Mesenchymal stem cell (in vitro differentiated cells and primary cell): ENCODE results near the gene GAL3ST3.

Source experiments
- DNase-seq: peaks from one replicate; pipeline ENCODE4 v3.0.0-alpha.2; 2013
- H2AFZ ChIP-seq: one replicate; pipeline ENCODE4 v1.6.1; 2013; ENCODE audit warnings: low read depth, mild to moderate bottlenecking, control low read depth, inconsistent platforms, low read length, moderate library complexity
- H2AK5ac ChIP-seq: 2 replicates; pipeline ENCODE4 v1.6.1; 2013; ENCODE audit warnings: low read length, moderate library complexity, mild to moderate bottlenecking, inconsistent platforms; ENCODE audit not compliant: severe bottlenecking
- H2BK120ac ChIP-seq: one replicate; pipeline ENCODE4 v1.6.1; 2013; ENCODE audit warnings: low read depth, mild to moderate bottlenecking, inconsistent platforms, low read length, moderate library complexity
- H2BK12ac ChIP-seq, 2 experiments: one replicate each; pipeline ENCODE4 v1.6.1; 2013; ENCODE audit warnings: inconsistent platforms in 2 of 2, low read length in 2 of 2, mild to moderate bottlenecking in 2 of 2, moderate library complexity in 2 of 2, control low read depth in 1 of 2
- H2BK15ac ChIP-seq: one replicate; pipeline ENCODE4 v1.6.1; 2013; ENCODE audit warnings: mild to moderate bottlenecking, low read depth, inconsistent platforms; ENCODE audit not compliant: poor library complexity, severe bottlenecking
- H2BK5ac ChIP-seq: 2 replicates; pipeline ENCODE4 v1.6.1; 2013; ENCODE audit warnings: low read depth, mild to moderate bottlenecking, low read length, control low read depth, inconsistent platforms; ENCODE audit not compliant: poor library complexity, severe bottlenecking
- H3K14ac ChIP-seq, 2 experiments: one replicate each; pipeline ENCODE4 v1.6.1; 2013; ENCODE audit warnings: inconsistent platforms in 2 of 2, low read length in 2 of 2, control low read depth in 1 of 2, mild to moderate bottlenecking in 1 of 2, moderate library complexity in 1 of 2
- H3K18ac ChIP-seq, 2 experiments: one replicate each; pipeline ENCODE4 v1.6.1; 2013; ENCODE audit warnings: inconsistent platforms in 2 of 2, low read length in 2 of 2, control low read depth in 1 of 2, low read depth in 1 of 2, mild to moderate bottlenecking in 1 of 2
- H3K23ac ChIP-seq, 2 experiments: one replicate each; pipeline ENCODE4 v1.6.1; 2013; ENCODE audit warnings: inconsistent platforms in 2 of 2, low read length in 2 of 2, mild to moderate bottlenecking in 2 of 2, moderate library complexity in 2 of 2, control low read depth in 1 of 2
- H3K27ac ChIP-seq: 2 replicates; pipeline ENCODE4 v1.5.1; 2013; ENCODE audit warnings: mild to moderate bottlenecking, moderate library complexity, low read length, control low read depth, inconsistent platforms; ENCODE audit not compliant: poor library complexity, severe bottlenecking
- H3K27me3 ChIP-seq, 2 experiments: 2 replicates each; pipeline versions ENCODE4 v1.6.1 to v1.7.0; 2013; ENCODE audit warnings: low read length in 2 of 2, mild to moderate bottlenecking in 2 of 2, moderate library complexity in 2 of 2, control low read depth in 1 of 2, inconsistent platforms in 1 of 2; ENCODE audit not compliant: control insufficient read depth in 1 of 2, insufficient read depth in 1 of 2
- H3K36me3 ChIP-seq, 2 experiments: 2 replicates each; pipeline versions ENCODE4 v1.6.1 to v1.7.0; 2013; ENCODE audit warnings: low read length in 2 of 2, control low read depth in 1 of 2, inconsistent platforms in 1 of 2, low read depth in 1 of 2, mild to moderate bottlenecking in 1 of 2; ENCODE audit not compliant: insufficient read depth in 2 of 2, control insufficient read depth in 1 of 2
- H3K4ac ChIP-seq, 2 experiments: one replicate each; pipeline ENCODE4 v1.6.1; 2013; ENCODE audit warnings: inconsistent platforms in 2 of 2, low read length in 2 of 2, mild to moderate bottlenecking in 2 of 2, moderate library complexity in 2 of 2, control low read depth in 1 of 2, low read depth in 1 of 2
- H3K4me1 ChIP-seq: 2 replicates; pipeline ENCODE4 v1.6.1; 2013; ENCODE audit warnings: low read depth, low read length, control low read depth; ENCODE audit not compliant: control insufficient read depth, insufficient read depth
- H3K4me2 ChIP-seq: 2 replicates; pipeline ENCODE4 v1.6.1; 2013; ENCODE audit warnings: low read length, mild to moderate bottlenecking, inconsistent platforms; ENCODE audit not compliant: poor library complexity, severe bottlenecking
- H3K4me3 ChIP-seq, 2 experiments: 2 replicates each; pipeline versions ENCODE4 v1.5.1 to v1.7.0; 2013; ENCODE audit warnings: low read length in 2 of 2, mild to moderate bottlenecking in 2 of 2, control low read depth in 1 of 2, low read depth in 1 of 2; ENCODE audit not compliant: insufficient read depth in 1 of 2
- H3K79me1 ChIP-seq: replicated peaks from 2 replicates; pipeline ENCODE4 v1.6.1; 2013; ENCODE audit warnings: mild to moderate bottlenecking, control low read depth, low read length, inconsistent platforms; ENCODE audit not compliant: poor library complexity, severe bottlenecking
- H3K9ac ChIP-seq: 2 replicates; pipeline ENCODE4 v1.7.0; 2013; ENCODE audit warnings: mild to moderate bottlenecking, low read length, moderate library complexity
- H3K9me3 ChIP-seq: 2 replicates; pipeline ENCODE4 v1.7.0; 2013; ENCODE audit warnings: mild to moderate bottlenecking, low read length; ENCODE audit not compliant: control insufficient read depth
- H4K8ac ChIP-seq: one replicate; pipeline ENCODE4 v1.6.1; 2013; ENCODE audit warnings: inconsistent platforms, mild to moderate bottlenecking, low read length, moderate library complexity
- H4K91ac ChIP-seq: one replicate; pipeline ENCODE4 v1.6.1; 2013; ENCODE audit warnings: mild to moderate bottlenecking, low read length, inconsistent platforms
- WGBS: methylation state at CpG from one replicate; pipeline ENCODE4 v1.1.7; 2013; ENCODE audit warnings: mixed read lengths; 5-methylcytosine and 5-hydroxymethylcytosine counted together

The GAL3ST3 gene

GRCh38 chr11:66072081-66072480, 23.1 kb upstream of the GAL3ST3 start:
- DNase-seq: no peak

GRCh38 chr11:66071381-66071801, 22.4 kb upstream of the GAL3ST3 start:
- Histone ChIP-seq H3K4me3 (peak overlapping the region in 1 of 2 experiments; percentile 79), H2BK5ac (no peak overlapping the region)

More at GRCh38 chr11:66072081-66072480, 23.1 kb upstream of the GAL3ST3 start:
- no peak overlapping the region for H4K91ac ChIP-seq
- no peak overlapping the region for H2AK5ac ChIP-seq
- H3K27me3 ChIP-seq: no peaks in the 10 kb centered on the region
- peaks cover 40 to 46% of the 10 kb centered on the region in 2 experiments for H3K36me3 ChIP-seq
- H2BK120ac ChIP-seq: no peak overlapping the region
- H3K4ac ChIP-seq: no peak overlapping the region
- no peak overlapping the region for H3K23ac ChIP-seq
- H3K4me2 ChIP-seq: no peak overlapping the region
- H3K9me3 ChIP-seq: no peaks in the 10 kb centered on the region
- H4K8ac ChIP-seq: no peak overlapping the region
- no peak overlapping the region for H2BK15ac ChIP-seq
- no peak overlapping the region for H2AFZ ChIP-seq
- H3K4me3 ChIP-seq: peak overlapping the region in 1 of 2 experiments; percentile 79
- H3K9ac ChIP-seq: peak overlapping the region; percentile 78
- H3K27ac ChIP-seq: no peak overlapping the region
- H3K14ac ChIP-seq: no peak overlapping the region
- H3K79me1 ChIP-seq: peaks cover 7% of the 10 kb centered on the region
- peaks cover 13% of the 10 kb centered on the region for H3K4me1 ChIP-seq
- H3K18ac ChIP-seq: no peak overlapping the region
- 100% methylated on average over 2 of the region's 3 CpGs for WGBS
- H2BK5ac ChIP-seq: no peak overlapping the region
- H2BK12ac ChIP-seq: no peak overlapping the region

DNA sequence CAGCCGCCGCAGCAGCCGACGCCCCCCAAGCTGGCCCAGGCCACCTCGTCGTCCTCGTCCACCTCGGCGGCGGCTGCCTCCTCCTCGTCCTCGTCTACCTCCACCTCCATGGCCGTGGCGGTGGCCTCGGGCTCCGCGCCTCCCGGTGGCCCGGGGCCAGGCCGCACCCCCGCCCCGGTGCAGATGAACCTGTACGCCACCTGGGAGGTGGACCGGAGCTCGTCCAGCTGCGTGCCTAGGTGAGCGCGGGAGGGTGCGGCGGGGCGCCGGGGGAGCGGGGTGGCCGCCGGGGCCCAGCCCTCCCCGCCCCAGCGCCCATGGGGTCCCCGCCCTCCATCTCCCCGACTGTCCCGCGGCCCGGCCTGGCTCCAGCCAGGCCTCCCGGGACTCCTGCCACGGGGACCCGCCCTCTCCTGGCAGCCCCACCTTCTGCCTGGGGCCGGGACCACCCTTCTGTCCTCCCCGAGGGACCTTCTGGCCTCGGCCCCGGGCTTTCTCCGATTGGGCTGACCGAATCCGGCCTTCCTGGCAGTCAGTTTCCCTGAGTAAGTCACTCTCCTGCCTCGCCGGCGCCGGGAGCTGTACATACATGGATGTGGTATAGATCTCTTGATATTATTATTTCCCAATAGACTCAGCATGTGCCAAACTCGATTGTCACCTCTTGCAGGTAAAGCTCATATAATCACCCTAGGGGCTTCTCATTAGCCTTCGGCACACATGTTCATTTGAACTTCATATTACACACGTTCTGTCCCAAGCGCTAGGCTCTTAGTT, 21.8 kb upstream of the GAL3ST3 start:
- Histone ChIP-seq H4K8ac (peak overlapping the region; percentile 62), H2AFZ (peak overlapping the region; percentile 90), H3K4me1 (peaks cover 13% of the 10 kb centered on the region), H3K27me3 (no peaks in the 10 kb centered on the region), H4K91ac (peak overlapping the region; percentile 90), H2BK5ac (no peak overlapping the region), H2AK5ac (no peak overlapping the region), H3K4ac (peak overlapping the region; percentile 65 to 98), H3K9ac (peak overlapping the region; percentile 78), H3K14ac (peak overlapping the region; percentile 43 to 97), H3K4me2 (peak overlapping the region; percentile 81), H3K23ac (peak overlapping the region in 1 of 2 experiments; percentile 90), H3K18ac (peak overlapping the region; percentile 86 to 98), H3K79me1 (peaks cover 12% of the 10 kb centered on the region), H3K4me3 (peak overlapping the region; percentile 79 to 97), H3K9me3 (no peaks in the 10 kb centered on the region), H3K27ac (peak overlapping the region; percentile 16), H2BK12ac (peak overlapping the region; percentile 12 to 93), H3K36me3 (peaks cover 42 to 55% of the 10 kb centered on the region in 2 experiments), H2BK120ac (peak overlapping the region; percentile 36), H2BK15ac (peak overlapping the region; percentile 85)
- WGBS: 3% methylated on average over 36 of the region's 60 CpGs
- DNase-seq: peak; percentile 56

More at GRCh38 chr11:66071381-66071801, 22.4 kb upstream of the GAL3ST3 start:
- H4K8ac ChIP-seq: no peak overlapping the region
- peak overlapping the region; percentile 12 for H2BK15ac ChIP-seq
- H2AK5ac ChIP-seq: no peak overlapping the region
- H2BK12ac ChIP-seq: no peak overlapping the region
- H3K4ac ChIP-seq: no peak overlapping the region
- no peaks in the 10 kb centered on the region for H3K9me3 ChIP-seq
- H2AFZ ChIP-seq: no peak overlapping the region
- H3K36me3 ChIP-seq: peaks cover 39 to 53% of the 10 kb centered on the region in 2 experiments
- no peak overlapping the region for H4K91ac ChIP-seq
- H3K79me1 ChIP-seq: peaks cover 12% of the 10 kb centered on the region
- H3K4me1 ChIP-seq: peaks cover 13% of the 10 kb centered on the region
- H3K9ac ChIP-seq: peak overlapping the region; percentile 78
- 40% methylated on average over 1 of the region's 2 CpGs for WGBS
- H2BK120ac ChIP-seq: no peak overlapping the region
- H3K27ac ChIP-seq: peak overlapping the region; percentile 21
- no peak overlapping the region for H3K23ac ChIP-seq
- no peak overlapping the region for H3K14ac ChIP-seq
- no peak overlapping the region for H3K18ac ChIP-seq
- H3K4me2 ChIP-seq: peak overlapping the region; percentile 81
- no peaks in the 10 kb centered on the region for H3K27me3 ChIP-seq
- no peak for DNase-seq
